ENCODE data around the gene MCAT. TPM values are rescaled to one million over a fixed set of nuclear protein-coding genes. Genes with fewer than 3 reads are reported as not detected.
"Not testable (repeated sequence)": the region's sequence is repeated elsewhere in the genome, so short reads cannot be mapped to it uniquely, and the experiment has no call there.

MCAT gene
- total RNA-seq, 4 donors from 2014 or later = 20.2 to 44.4 (median 31.9) TPM

- H3K27me3 ChIP-seq = no peaks in the 10 kb centered on the region
- DNase-seq (ENCODE audit: low spot score in 2 of 2) = no peak
- no peaks in the 10 kb centered on the region for H3K9me3 ChIP-seq
- TF ChIP-seq CTCF (IDR thresholded peaks at IDR 0.05) (no peak), POLR2A (IDR thresholded peaks at IDR 0.05) (no peak), EP300 (IDR thresholded peaks at IDR 0.05) (no peak)
- peak overlapping the region; percentile 61 to 91 (median 82) for H3K27ac ChIP-seq
- WGBS, 2 donors = 10 to 13% methylated on average over 14 to 18 of the region's 18 CpGs
- H3K4me3 ChIP-seq = peak overlapping the region; percentile 76 to 93 (median 84)
- peaks cover 0 to 8% (median 0%) of the 10 kb centered on the region in 3 donors for H3K36me3 ChIP-seq
- H3K4me1 ChIP-seq = peaks cover 0 to 54% (median 11%) of the 10 kb centered on the region in 4 donors
Measured at GRCh38 chr22:43152003-43152356, 8.8 kb upstream of the MCAT start.

GRCh38 chr22:43151251-43152002, 8.2 kb upstream of the MCAT start, which contains the start of gene TSPO:
TSS of gene TSPO (plus strand) at chr22:43151559. CDS start at chr22:43159239, 7,680 bp downstream.
- Histone ChIP-seq H3K27me3 (no peaks in the 10 kb centered on the region), H3K27ac (peak within 1 kb of the TSS; percentile 61 to 91 (median 82)), H3K36me3 (peaks cover 0 to 8% (median 0%) of the 10 kb centered on the region in 3 donors), H3K4me1 (peaks cover 0 to 49% (median 11%) of the 10 kb centered on the region in 4 donors), H3K4me3 (peak within 1 kb of the TSS; percentile 76 to 93 (median 84)), H3K9me3 (no peaks in the 10 kb centered on the region)
- peak; percentile 63 to 70 for DNase-seq (ENCODE audit: low spot score in 2 of 2)
- 2 to 4% methylated on average over 12 to 49 of the region's 75 CpGs for WGBS, 2 donors
- TF ChIP-seq CTCF (IDR thresholded peaks at IDR 0.05) (no peak), POLR2A (IDR thresholded peaks at IDR 0.05) (peak; percentile 14 to 39), EP300 (IDR thresholded peaks at IDR 0.05) (peak in 1 of 2 donors; percentile 75)

- H3K27ac ChIP-seq = peak overlapping the region; percentile 61 to 91 (median 82)
- DNase-seq (ENCODE audit: low spot score in 2 of 2) = no peak
Measured at GRCh38 chr22:43150731-43151206, 7.6 kb upstream of the MCAT start.

GRCh38 chr22:43148581-43148980, 5.4 kb upstream of the MCAT start:
- TF ChIP-seq EP300 (IDR thresholded peaks at IDR 0.05) (no peak), POLR2A (IDR thresholded peaks at IDR 0.05) (no peak), CTCF (IDR thresholded peaks at IDR 0.05) (no peak)
- no peaks in the 10 kb centered on the region for H3K9me3 ChIP-seq
- peaks cover 0 to 24% (median 8%) of the 10 kb centered on the region in 4 donors for H3K4me1 ChIP-seq
- H3K36me3 ChIP-seq = no peaks in the 10 kb centered on the region
- no peaks in the 10 kb centered on the region for H3K27me3 ChIP-seq
- H3K27ac ChIP-seq = no peak overlapping the region
- 45 to 52% methylated on average over 3 to 6 of the region's 6 CpGs for WGBS, 2 donors
- DNase-seq (ENCODE audit: low spot score in 2 of 2) = no peak
- H3K4me3 ChIP-seq = no peak overlapping the region

More at GRCh38 chr22:43150731-43151206, 7.6 kb upstream of the MCAT start:
- WGBS, 2 donors = 57 to 75% methylated on average over 9 to 15 of the region's 15 CpGs
- Histone ChIP-seq H3K36me3 (peaks cover 0 to 6% (median 0%) of the 10 kb centered on the region in 3 donors), H3K27me3 (no peaks in the 10 kb centered on the region), H3K4me3 (peak overlapping the region; percentile 76 to 93 (median 84)), H3K9me3 (no peaks in the 10 kb centered on the region), H3K4me1 (peaks cover 0 to 42% (median 11%) of the 10 kb centered on the region in 4 donors)
- TF ChIP-seq CTCF (IDR thresholded peaks at IDR 0.05) (no peak), POLR2A (IDR thresholded peaks at IDR 0.05) (no peak), EP300 (IDR thresholded peaks at IDR 0.05) (no peak)

- H3K27ac ChIP-seq = no peak overlapping the region
- H3K4me3 ChIP-seq = no peak overlapping the region
- TF ChIP-seq CTCF (IDR thresholded peaks at IDR 0.05) = no peak
- TF ChIP-seq POLR2A (IDR thresholded peaks at IDR 0.05) = no peak
- no peak for TF ChIP-seq EP300 (IDR thresholded peaks at IDR 0.05)
- H3K27me3 ChIP-seq = no peaks in the 10 kb centered on the region
- H3K36me3 ChIP-seq = no peaks in the 10 kb centered on the region
- H3K4me1 ChIP-seq = peaks cover 0 to 22% (median 8%) of the 10 kb centered on the region in 4 donors
- no peaks in the 10 kb centered on the region for H3K9me3 ChIP-seq
- 58 to 59% methylated on average over 8 of the region's 8 CpGs for WGBS, 2 donors
- DNase-seq (ENCODE audit: low spot score in 2 of 2) = no peak
Measured at GRCh38 chr22:43147821-43148220, 4.6 kb upstream of the MCAT start.

GRCh38 chr22:43146332-43146731, 3.1 kb upstream of the MCAT start:
- not testable (repeated sequence) for H3K27ac ChIP-seq; H3K36me3 ChIP-seq; H3K9me3 ChIP-seq; DNase-seq (ENCODE audit: low spot score in 2 of 2); H3K27me3 ChIP-seq; H3K4me3 ChIP-seq
- H3K4me1 ChIP-seq = peaks cover 0 to 28% (median 16%) of the 10 kb centered on the region in 4 donors
- WGBS, 2 donors = 80 to 87% methylated on average over 15 of the region's 15 CpGs

GRCh38 chr22:43145371-43145770, 2.2 kb upstream of the MCAT start:
- 87 to 91% methylated on average over 8 of the region's 8 CpGs for WGBS, 2 donors
- not testable (repeated sequence) for H3K27ac ChIP-seq

More at GRCh38 chr22:43145371-43145770, 2.2 kb upstream of the MCAT start:
- DNase-seq (ENCODE audit: low spot score in 2 of 2); H3K4me3 ChIP-seq; H3K27me3 ChIP-seq; H3K9me3 ChIP-seq; H3K36me3 ChIP-seq: not testable (repeated sequence)
- peaks cover 0 to 27% (median 13%) of the 10 kb centered on the region in 4 donors for H3K4me1 ChIP-seq

Measured in tibial nerve (tissue), 4 donors.